HepG2 (cell line): ENCODE results near the gene SIK2. TPM values are rescaled to one million over a fixed set of nuclear protein-coding genes. Genes with fewer than 3 reads are reported as not detected.

Experiments
- ATAC-seq: fragments of 200-7000 bp; cut with Tn5 transposase; 3 replicates; pipeline ENCODE4 v1.9.1; 2020; ENCODE audit warnings: mild to moderate bottlenecking, moderate library complexity
- BruUV-seq: library from RNA; stranded (reverse); fragments of 400-500 nt; replicated peaks from 2 replicates; lab custom pipeline; 2021; lab: Mats Ljungman, UMichigan
- CTCF ChIA-PET: fragments of 300-600 bp; formaldehyde crosslinking; extraction: SDS; loops from one replicate; lab custom pipeline; 2021; ENCODE audit warnings: low total read pairs, inconsistent platforms, low intra/inter-chr PET ratio; lab: Yijun Ruan, JAX
- POLR2A ChIA-PET: fragments of 350-600 bp; sonication (Branson Sonifier 250); formaldehyde crosslinking; loops from one replicate; lab custom pipeline; 2020; ENCODE audit warnings: antibody characterized with exemption, inconsistent platforms; lab: Yijun Ruan, JAX
- DNase-seq: peaks from one replicate; pipeline ENCODE4 v3.0.0-alpha.2; 2015; ENCODE audit warnings: low spot score
- FAIRE-seq: peaks from 3 replicates; lab custom pipeline; 2011; peaks lifted over from hg19 to GRCh38; lab: Jason Lieb, UNC
- H2AFZ ChIP-seq: one replicate; pipeline ENCODE4 v1.6.1; 2011; ENCODE audit warnings: low read length, inconsistent platforms
- H3K27ac ChIP-seq: fragments of 300-600 bp; 3 replicates; pipeline ENCODE4 v1.8.0; 2011; ENCODE audit warnings: mixed run types, mild to moderate bottlenecking, mixed read lengths, low read length, inconsistent platforms; ENCODE audit not compliant: insufficient read depth; ENCODE audit errors: extremely low read length
- H3K27me3 ChIP-seq, 2 experiments: fragments of 200-600 bp in 1 of 2; 2 replicates in 1 of 2; 3 replicates in 1 of 2; pipeline versions ENCODE4 v1.6.0 to v1.8.0; 2011; ENCODE audit warnings: low read length in 2 of 2, mild to moderate bottlenecking in 2 of 2, moderate library complexity in 2 of 2, inconsistent platforms in 1 of 2; ENCODE audit not compliant: insufficient read depth in 2 of 2, control insufficient read depth in 1 of 2
- H3K36me3 ChIP-seq, 2 experiments: fragments of 200-600 bp in 1 of 2; replicated peaks in 1 of 2; 2 replicates in 1 of 2; 3 replicates in 1 of 2; pipeline versions ENCODE4 v1.5.1 to v1.8.0; 2011; ENCODE audit warnings: low read length in 2 of 2, inconsistent platforms in 1 of 2; ENCODE audit not compliant: insufficient read depth in 2 of 2, control insufficient read depth in 1 of 2
- H3K4me1 ChIP-seq: 2 replicates; pipeline ENCODE4 v1.5.1; 2012; ENCODE audit warnings: low read length, inconsistent platforms; ENCODE audit not compliant: insufficient read depth
- H3K4me2 ChIP-seq: 2 replicates; pipeline ENCODE4 v1.6.0; 2011; ENCODE audit warnings: low read depth, low read length, inconsistent platforms
- H3K4me3 ChIP-seq, 3 experiments: fragments of 200-600 bp in 1 of 3; sonication (generic), shearing (Covaris generic) in 1 of 3; replicated peaks in 1 of 3; 2 replicates each; pipeline ENCODE4 v1.5.1; 2011 to 2016; ENCODE audit warnings: low read length in 3 of 3, inconsistent platforms in 2 of 3, low read depth in 2 of 3, mild to moderate bottlenecking in 2 of 3, control low read depth in 1 of 3, mixed read lengths in 1 of 3; ENCODE audit not compliant: insufficient read depth in 1 of 3
- H3K79me2 ChIP-seq: one replicate; pipeline ENCODE4 v1.6.1; 2011; ENCODE audit warnings: low read length, inconsistent platforms; ENCODE audit not compliant: insufficient read depth
- H3K9ac ChIP-seq: 2 replicates; pipeline ENCODE4 v1.6.0; 2011; ENCODE audit warnings: mild to moderate bottlenecking, low read depth, low read length, inconsistent platforms; ENCODE audit not compliant: insufficient read depth
- H3K9me3 ChIP-seq: 2 replicates; pipeline ENCODE4 v1.5.1; 2012; ENCODE audit warnings: mild to moderate bottlenecking, low read length
- H4K20me1 ChIP-seq: 2 replicates; pipeline ENCODE4 v1.6.0; 2011; ENCODE audit warnings: inconsistent platforms, mild to moderate bottlenecking, low read length, moderate library complexity; ENCODE audit not compliant: insufficient read depth
- AGO1 ChIP-seq: fragments of 200-400 bp; formaldehyde crosslinking; IDR thresholded peaks from 2 replicates; pipeline ENCODE4 v1.6.1; 2017; ENCODE audit warnings: mild to moderate bottlenecking, low read depth, low read length, moderate library complexity; ENCODE audit not compliant: poor library complexity, severe bottlenecking
- AKAP8 ChIP-seq: sonication (generic); formaldehyde crosslinking; IDR thresholded peaks from 2 replicates; pipeline ENCODE4 v1.5.1; 2020; ENCODE audit warnings: mild to moderate bottlenecking, missing genetic modification reagents
- JUND ChIP-seq: sonication (generic); formaldehyde crosslinking; IDR thresholded peaks from 2 replicates; pipeline ENCODE4 v1.8.0; 2022; ENCODE audit warnings: mild to moderate bottlenecking, missing genetic modification reagents
- KAT7 ChIP-seq: IDR thresholded peaks from 2 replicates; pipeline ENCODE4 v1.6.1; 2018; ENCODE audit warnings: borderline replicate concordance, missing compliant biosample characterization
- PCBP2 ChIP-seq: fragments of 200-400 bp; formaldehyde crosslinking; optimal IDR thresholded peaks from 2 replicates; pipeline ENCODE3; 2018; ENCODE audit warnings: low read length, low read depth; ENCODE audit not compliant: poor library complexity, severe bottlenecking
- RFXAP ChIP-seq: sonication (generic); formaldehyde crosslinking; IDR thresholded peaks from 2 replicates; pipeline ENCODE4 v1.4.0; 2020; ENCODE audit warnings: missing genetic modification reagents, borderline replicate concordance
- TEAD2 ChIP-seq: sonication (generic); formaldehyde crosslinking; IDR thresholded peaks from 2 replicates; pipeline ENCODE4 v1.9.0; 2021; ENCODE audit warnings: missing genetic modification reagents
- ZNF232 ChIP-seq: sonication (generic); formaldehyde crosslinking; IDR thresholded peaks from 2 replicates; pipeline ENCODE4 v1.4.0; 2020; ENCODE audit warnings: missing genetic modification reagents, borderline replicate concordance
- ZNF317 ChIP-seq: sonication (generic); formaldehyde crosslinking; IDR thresholded peaks from 2 replicates; pipeline ENCODE4 v1.5.0; 2020; ENCODE audit warnings: mild to moderate bottlenecking, missing genetic modification reagents
- ZNF543 ChIP-seq: sonication (generic); formaldehyde crosslinking; IDR thresholded peaks from 2 replicates; pipeline ENCODE4 v1.4.0; 2020; ENCODE audit warnings: mild to moderate bottlenecking, missing genetic modification reagents
- ZNF615 ChIP-seq: sonication (generic); formaldehyde crosslinking; IDR thresholded peaks from 2 replicates; pipeline ENCODE4 v1.5.0; 2020; ENCODE audit warnings: mild to moderate bottlenecking, missing genetic modification reagents, borderline replicate concordance
- WGBS: methylation state at CpG from one replicate; pipeline ENCODE4 v1.1.6; 2017; ENCODE audit warnings: low lambda C conversion rate; 5-methylcytosine and 5-hydroxymethylcytosine counted together
- in situ Hi-C: cut with HindIII; loops from 2 replicates; pipeline ENCODE4 v1.10.0; 2017; ENCODE audit warnings: low pct_unique_long_range_greater_than_20kb; ENCODE audit not compliant: extremely low pct_ligation_motif_present
- intact Hi-C: fragments of 100-400 bp; cut with micrococcal nuclease; formaldehyde crosslinking; loops from one replicate; pipeline ENCODE4 v1.10.0; 2022; ENCODE audit not compliant: unreplicated experiment
- polyA plus RNA-seq, 8 experiments: library from polyadenylated mRNA; depleted of rRNA in 3 of 8; stranded (reverse) in 7 of 8; unstranded in 1 of 8; fragments of >200 nt; fragmentation: Illumina TruSeq in 4 of 8; extraction: Trizol in 4 of 8; gene quantifications; 2 replicates each; pipeline versions ENCODE4 v1.2.1 to v1.2.3, GENCODE V29; 2011 to 2016; ENCODE audit warnings: low read depth in 4 of 8, missing spikeins in 1 of 8, mixed read lengths in 1 of 8; ENCODE audit not compliant: insufficient read depth in 1 of 8
- total RNA-seq, 5 experiments: library from RNA; depleted of rRNA; stranded (reverse); fragments of >200 nt; fragmentation: Illumina TruSeq; extraction: Trizol; gene quantifications; 2 replicates each; pipeline ENCODE4 v1.2.3, GENCODE V29; 2016; ENCODE audit warnings: low read depth in 1 of 5

SIK2 gene
- total and polyA plus RNA-seq, 2 of the 13 experiments (the other 11 are each of a cell fraction or from before 2014, with no cell fraction given), result 8.1 to 15.4 TPM

GRCh38 chr11:111632516-111633220 is 30.4 kb downstream of the SIK2 start:
- H3K79me2 ChIP-seq, result no peaks in the 10 kb centered on the region
- CTCF ChIA-PET, result no interaction called here
- BruUV-seq, result no TSS peak
- 86% methylated on average over 4 of the region's 4 CpGs for WGBS
- 0 out of 5 replicates have a peak, but pooled peaks cover 0 to 4% of the 10 kb centered on the region in 2 experiments for H3K36me3 ChIP-seq
- no peaks in the 10 kb centered on the region for H4K20me1 ChIP-seq
- in situ Hi-C loops (no loop called here), intact Hi-C loops (loop anchor here (2.0 kb wide), 1 partner anchor 30 kb away; the partner anchor contains the start of gene SIK2)
- H3K4me3 ChIP-seq, result no peak overlapping the region
- DNase-seq (no peak), ATAC-seq (peak; percentile 44)
- no peaks in the 10 kb centered on the region for H3K9me3 ChIP-seq
- H3K4me2 ChIP-seq, result peak overlapping the region; percentile 57
- H3K4me1 ChIP-seq, result peaks cover 82% of the 10 kb centered on the region
- H3K27ac ChIP-seq, result peak overlapping the region; percentile 70
- no peak overlapping the region for H2AFZ ChIP-seq
- H3K27me3 ChIP-seq, result no peaks in the 10 kb centered on the region
- POLR2A ChIA-PET, result interaction anchor here (0.8 to 1.6 kb wide), 2 partner anchors 9 to 28 kb away, joined by 3 to 4 read pairs; no protein-coding TSS in a partner anchor
- TF ChIP-seq ZNF615 (CRISPR knock-in tag), result no peak
- TF ChIP-seq ZNF317, result 0 out of 2 replicates have a peak, but pooled peaks have one; percentile 33
- TF ChIP-seq, all 625 proteins: peak for 1
- H3K9ac ChIP-seq, result no peak overlapping the region; the same call in 1 of the 2 replicates
- no peak for FAIRE-seq

- ATAC-seq (peak; percentile 92), FAIRE-seq (peak; percentile 12), DNase-seq (peak; percentile 90)
- WGBS, result 0% methylated on average over 3 of the region's 3 CpGs
- H3K36me3 ChIP-seq, result 0 out of 5 replicates have a peak, but pooled peaks cover 0 to 4% of the 10 kb centered on the region in 2 experiments
- BruUV-seq, result no TSS peak
- H3K27ac ChIP-seq, result peak overlapping the region; percentile 70
- intact Hi-C loops (loop anchor here (2.0 kb wide), 1 partner anchor 30 kb away; the partner anchor contains the start of gene SIK2), in situ Hi-C loops (no loop called here)
- no peaks in the 10 kb centered on the region for H3K27me3 ChIP-seq
- H2AFZ ChIP-seq, result no peak overlapping the region
- ChIA-PET CTCF (no interaction called here), POLR2A (interaction anchor here (0.8 to 1.6 kb wide), 2 partner anchors 10 to 29 kb away, joined by 3 to 4 read pairs; no protein-coding TSS in a partner anchor)
- H3K4me3 ChIP-seq, result peak overlapping the region in 2 of 3 experiments; percentile 5 to 13; a peak in 1 of 6 replicates
- H3K4me1 ChIP-seq, result peaks cover 76% of the 10 kb centered on the region
- H4K20me1 ChIP-seq, result no peaks in the 10 kb centered on the region
- no peak overlapping the region; the same call in 1 of the 2 replicates for H3K9ac ChIP-seq
- no peaks in the 10 kb centered on the region for H3K9me3 ChIP-seq
- H3K79me2 ChIP-seq, result no peaks in the 10 kb centered on the region
- peak overlapping the region; percentile 57 for H3K4me2 ChIP-seq
- TF ChIP-seq RFXAP (CRISPR knock-in tag) (no peak), ZNF232 (CRISPR knock-in tag) (no peak), KAT7 (CRISPR knock-in tag) (no peak), AKAP8 (CRISPR knock-in tag) (no peak), PCBP2 (no peak), JUND (CRISPR knock-in tag) (no peak), ZNF543 (CRISPR knock-in tag) (no peak), AGO1 (no peak), TEAD2 (CRISPR knock-in tag) (no peak)
These were observed 31.0 kb downstream of the SIK2 start for GRCh38 chr11:111633248-111633647.
